ENCODE data around the gene IBA57.

The IBA57 gene

GRCh38 chr1:228217551-228218344 lies 52.1 kb downstream of the IBA57 start:
- TF ChIP-seq CSDC2 (CRISPR knock-in tag; IDR thresholded peaks at IDR 0.05) (no peak), CSRNP3 (CRISPR knock-in tag; IDR thresholded peaks at IDR 0.05) (no peak), POU6F1 (CRISPR knock-in tag; IDR thresholded peaks at IDR 0.05; ENCODE audit: borderline replicate concordance, low read depth) (no peak), ZNF70 (CRISPR knock-in tag; IDR thresholded peaks at IDR 0.05) (no peak)
- no peak for ATAC-seq

GRCh38 chr1:228218513-228219244 lies 53.1 kb downstream of the IBA57 start:
- TF ChIP-seq PPARA (CRISPR knock-in tag; IDR thresholded peaks at IDR 0.05; ENCODE audit: borderline replicate concordance), result no peak
- no peak for TF ChIP-seq ZFP30 (CRISPR knock-in tag; IDR thresholded peaks at IDR 0.05)
- no peak for TF ChIP-seq ZNF565 (CRISPR knock-in tag; conservative IDR thresholded peaks at IDR 0.05; ENCODE audit: low read depth)
- TF ChIP-seq ESRRG (CRISPR knock-in tag; IDR thresholded peaks at IDR 0.05), result no peak
- TF ChIP-seq ZC3H10 (CRISPR knock-in tag; IDR thresholded peaks at IDR 0.05), result no peak
- no peak for TF ChIP-seq TOX (CRISPR knock-in tag; IDR thresholded peaks at IDR 0.05; ENCODE audit: borderline replicate concordance)
- no peak for TF ChIP-seq CREB5 (CRISPR knock-in tag; IDR thresholded peaks at IDR 0.05; ENCODE audit: low read depth)
- TF ChIP-seq ISL1 (CRISPR knock-in tag; IDR thresholded peaks at IDR 0.05), result no peak
- no peak for TF ChIP-seq OSR1 (CRISPR knock-in tag; IDR thresholded peaks at IDR 0.05)
- no peak for TF ChIP-seq POU6F1 (CRISPR knock-in tag; IDR thresholded peaks at IDR 0.05; ENCODE audit: borderline replicate concordance, low read depth)
- no peak for TF ChIP-seq RARB (CRISPR knock-in tag; IDR thresholded peaks at IDR 0.05)
- no peak for TF ChIP-seq PATZ1 (CRISPR knock-in tag; IDR thresholded peaks at IDR 0.05; ENCODE audit: borderline replicate concordance)
- no peak for TF ChIP-seq ARNTL (CRISPR knock-in tag; IDR thresholded peaks at IDR 0.05; ENCODE audit: borderline replicate concordance, low read depth)
- no peak for TF ChIP-seq ZFP3 (CRISPR knock-in tag; IDR thresholded peaks at IDR 0.05)
- no peak for TF ChIP-seq TCF4 (CRISPR knock-in tag; IDR thresholded peaks at IDR 0.05; ENCODE audit: borderline replicate concordance)
- no peak for TF ChIP-seq TSHZ2 (CRISPR knock-in tag; IDR thresholded peaks at IDR 0.05)
- ATAC-seq, result no peak
